OCI-LY3 (cell line): ENCODE results near the gene MS4A18.
"Not testable (repeated sequence)": the region's sequence is repeated elsewhere in the genome, so short reads cannot be mapped to it uniquely, and the experiment has no call there.

ENCODE experiments used
- H2AFZ ChIP-seq: fragments of 200-600, 300-600 bp; shearing (Covaris generic); 2 replicates; pipeline ENCODE4 v1.6.0; 2014; ENCODE audit warnings: antibody characterized with exemption, low read depth, low read length
- H3K27ac ChIP-seq: fragments of 200-600, 300-600 bp; sonication (generic); 2 replicates; pipeline ENCODE4 v1.5.1; 2014; ENCODE audit warnings: mild to moderate bottlenecking, low read length, moderate library complexity, mixed read lengths
- H3K27me3 ChIP-seq: fragments of 200-600, 300-600 bp; sonication (generic); 2 replicates; pipeline ENCODE4 v1.6.1; 2014; ENCODE audit warnings: low read depth, low read length, mixed read lengths
- H3K36me3 ChIP-seq: fragments of 200-600, 300-600 bp; sonication (generic); replicated peaks from 2 replicates; pipeline ENCODE3; 2014; ENCODE audit warnings: low read depth, low read length, mixed read lengths
- H3K4me1 ChIP-seq: fragments of 300-600, 200-600 bp; sonication (generic); 2 replicates; pipeline ENCODE4 v1.6.1; 2014; ENCODE audit warnings: low read length, mixed read lengths
- H3K4me2 ChIP-seq: fragments of 200-600, 300-600 bp; sonication (generic); 2 replicates; pipeline ENCODE4 v1.6.1; 2014; ENCODE audit warnings: low read length, mixed read lengths
- H3K4me3 ChIP-seq: fragments of 300-600, 200-600 bp; sonication (generic); 2 replicates; pipeline ENCODE4 v1.5.1; 2014; ENCODE audit warnings: antibody characterized with exemption, mild to moderate bottlenecking, low read length, moderate library complexity
- H3K79me2 ChIP-seq: fragments of 300-600, 200-600 bp; shearing (Covaris generic); 2 replicates; pipeline ENCODE4 v1.6.1; 2014; ENCODE audit warnings: mild to moderate bottlenecking, low read length, mixed read lengths
- H3K9ac ChIP-seq: fragments of 300-600, 200-600 bp; shearing (Covaris generic); 2 replicates; pipeline ENCODE4 v1.6.0; 2014; ENCODE audit warnings: mild to moderate bottlenecking, low read length, moderate library complexity
- H3K9me3 ChIP-seq: fragments of 200-600, 300-600 bp; shearing (Covaris generic); 2 replicates; pipeline ENCODE4 v1.6.1; 2014; ENCODE audit warnings: low read length, mixed read lengths; ENCODE audit not compliant: insufficient read depth
- H4K20me1 ChIP-seq: fragments of 200-600, 300-600 bp; sonication (generic); 2 replicates; pipeline ENCODE4 v1.6.1; 2016; ENCODE audit warnings: low read length, mixed read lengths; ENCODE audit not compliant: insufficient read depth
- CTCF ChIP-seq: fragments of 200-600, 300-600 bp; sonication (generic); IDR thresholded peaks from 2 replicates; pipeline ENCODE4 v1.5.1; 2014; ENCODE audit warnings: antibody characterized with exemption, low read length, low read depth
- EZH2phosphoT487 ChIP-seq: fragments of 200-600 bp; shearing (Covaris generic); IDR thresholded peaks from 2 replicates; pipeline ENCODE4 v1.6.1; 2018; ENCODE audit warnings: antibody characterized with exemption, mixed run types, low read depth

Gene MS4A18

DNA sequence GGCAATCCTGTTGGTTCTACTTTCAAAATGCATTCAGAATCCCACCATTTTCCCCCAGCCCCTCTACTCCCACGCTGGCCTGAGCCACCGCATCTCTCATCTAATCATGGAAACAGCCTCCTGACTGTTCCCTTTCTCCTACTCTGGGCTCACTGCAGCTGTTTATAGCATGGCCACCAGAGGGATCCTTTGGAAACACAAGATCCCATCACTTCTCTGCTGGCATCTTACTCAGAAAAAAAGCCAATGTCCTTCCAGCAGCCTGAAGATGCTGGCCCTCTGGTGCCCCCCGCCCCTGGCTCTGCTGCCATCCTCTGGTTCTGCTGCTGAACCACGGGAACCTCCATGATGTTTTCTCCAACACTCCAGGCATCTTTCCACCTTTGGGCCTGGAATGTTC is 14.0 kb upstream of the MS4A18 start:
- Histone ChIP-seq H3K9ac (no peak overlapping the region), H3K27ac (no peak overlapping the region), H4K20me1 (no peaks in the 10 kb centered on the region), H3K4me2 (no peak overlapping the region), H3K36me3 (no peaks in the 10 kb centered on the region), H3K27me3 (peaks cover 10% of the 10 kb centered on the region; the same call in 1 of the 2 replicates), H3K4me3 (no peak overlapping the region), H3K4me1 (no peaks in the 10 kb centered on the region), H3K9me3 (no peaks in the 10 kb centered on the region), H3K79me2 (no peaks in the 10 kb centered on the region), H2AFZ (no peak overlapping the region)
- TF ChIP-seq EZH2phosphoT487 (no peak), CTCF (no peak)

DNA sequence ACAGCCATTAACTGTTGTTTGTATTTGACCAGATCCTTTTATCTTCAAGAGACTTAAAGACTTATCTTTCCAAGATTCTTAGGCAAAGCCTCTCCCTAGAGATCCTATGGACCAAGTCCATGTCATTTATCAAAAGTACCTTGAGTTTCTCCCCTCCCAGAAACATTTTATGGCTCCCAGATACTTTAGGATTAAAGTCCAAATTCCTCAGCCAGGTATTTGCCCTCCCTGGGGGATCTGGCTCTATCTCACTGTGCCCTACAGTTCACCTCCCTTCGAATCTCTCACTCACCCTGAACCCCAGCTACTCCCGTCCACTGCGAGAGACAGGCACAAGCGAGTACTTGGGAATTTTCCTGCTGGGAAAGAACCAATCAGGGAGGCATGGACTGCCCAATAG is 13.2 kb upstream of the MS4A18 start:
- H3K9me3 ChIP-seq = no peaks in the 10 kb centered on the region
- no peaks in the 10 kb centered on the region for H3K36me3 ChIP-seq
- no peak overlapping the region for H3K9ac ChIP-seq
- no peak overlapping the region for H2AFZ ChIP-seq
- H3K79me2 ChIP-seq = no peaks in the 10 kb centered on the region
- no peak for TF ChIP-seq EZH2phosphoT487
- no peak for TF ChIP-seq CTCF
- H4K20me1 ChIP-seq = no peaks in the 10 kb centered on the region
- H3K27ac ChIP-seq = no peak overlapping the region
- no peak overlapping the region for H3K4me3 ChIP-seq
- H3K4me2 ChIP-seq = no peak overlapping the region
- H3K27me3 ChIP-seq = peaks cover 8% of the 10 kb centered on the region; the same call in 1 of the 2 replicates
- no peaks in the 10 kb centered on the region for H3K4me1 ChIP-seq

DNA sequence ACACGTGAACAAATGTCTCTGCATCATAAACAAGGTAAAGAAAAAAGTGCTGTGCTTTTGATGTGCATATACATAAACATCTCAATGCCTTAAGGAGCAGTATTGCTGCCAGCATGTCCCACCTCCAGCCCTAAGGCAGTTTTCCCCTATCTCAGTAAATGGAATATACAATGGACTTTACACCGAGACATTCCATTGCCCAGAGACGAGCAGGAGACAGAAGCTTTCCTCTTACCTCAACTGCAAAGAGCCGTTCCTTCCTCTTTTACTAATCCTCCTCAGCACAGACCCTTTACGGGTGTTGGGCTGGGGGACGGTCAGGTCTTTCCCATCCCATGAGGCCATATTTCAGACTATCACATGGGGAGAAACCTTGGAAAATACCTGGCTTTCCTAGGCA is 11.1 kb upstream of the MS4A18 start:
- not testable (repeated sequence) for H4K20me1 ChIP-seq, H3K4me3 ChIP-seq, H3K36me3 ChIP-seq, H3K9ac ChIP-seq, H3K27me3 ChIP-seq, H2AFZ ChIP-seq, H3K79me2 ChIP-seq, H3K27ac ChIP-seq, H3K9me3 ChIP-seq, H3K4me1 ChIP-seq, H3K4me2 ChIP-seq

- TF ChIP-seq CTCF = no peak
- TF ChIP-seq EZH2phosphoT487 = no peak
- Histone ChIP-seq H2AFZ (no peak overlapping the region), H3K27ac (no peak overlapping the region), H3K27me3 (peaks cover 4% of the 10 kb centered on the region; the same call in 1 of the 2 replicates), H4K20me1 (no peaks in the 10 kb centered on the region), H3K79me2 (no peaks in the 10 kb centered on the region), H3K36me3 (no peaks in the 10 kb centered on the region), H3K9ac (no peak overlapping the region), H3K4me1 (peaks cover 6% of the 10 kb centered on the region; the same call in 1 of the 2 replicates), H3K4me3 (no peak overlapping the region), H3K9me3 (peaks cover 12% of the 10 kb centered on the region; the same call in 1 of the 2 replicates), H3K4me2 (no peak overlapping the region)
These were observed 6.6 kb upstream of the MS4A18 start for GRCh38 chr11:60717956-60718355.
